ENCODE results near the gene CYP4V2.
A peak's percentile ranks its signal among the peaks of the same experiment; 100 is the strongest.

Gene CYP4V2

DNA sequence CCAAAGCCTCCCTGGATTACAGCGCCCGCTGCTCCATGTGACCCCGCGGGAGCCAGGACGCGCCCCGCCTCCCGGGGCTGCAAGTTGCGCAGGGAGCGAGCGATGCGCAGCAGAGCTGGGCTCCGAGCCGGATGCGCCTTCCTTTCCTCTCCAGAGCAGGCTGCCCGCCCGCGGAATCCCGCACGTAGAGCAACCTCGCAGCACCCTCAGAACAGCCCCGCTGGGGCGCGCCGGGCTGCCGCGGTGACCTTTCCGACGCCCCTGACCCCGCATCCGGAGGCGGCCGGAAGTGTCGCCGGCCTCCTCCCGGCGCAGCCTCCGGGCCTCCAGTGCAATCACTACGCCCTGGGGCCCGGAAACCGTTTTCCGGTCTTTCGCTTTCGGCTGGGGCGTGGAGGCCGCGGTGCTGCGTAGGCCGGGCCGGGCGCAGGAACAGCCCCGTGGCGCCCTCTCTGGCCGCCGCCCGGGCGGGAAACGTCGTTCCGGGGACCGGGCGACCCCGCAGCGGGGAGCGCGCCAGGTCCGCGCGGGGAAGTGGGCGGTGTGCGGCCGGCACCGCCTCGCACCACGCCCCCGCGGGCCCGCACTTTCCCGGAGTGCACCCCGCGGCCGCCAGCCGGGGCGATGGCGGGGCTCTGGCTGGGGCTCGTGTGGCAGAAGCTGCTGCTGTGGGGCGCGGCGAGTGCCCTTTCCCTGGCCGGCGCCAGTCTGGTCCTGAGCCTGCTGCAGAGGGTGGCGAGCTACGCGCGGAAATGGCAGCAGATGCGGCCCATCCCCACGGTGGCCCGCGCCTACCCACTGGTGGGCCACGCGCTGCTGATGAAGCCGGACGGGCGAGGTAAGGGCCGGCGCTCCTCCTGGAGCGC lies at the start of gene CYP4V2:
CYP4V2 (plus strand) TSS at position 368 of the 866 bp plus-strand sequence; CDS start at position 625, 257 bp downstream.
- peak; percentile 54 for DNase-seq (ENCODE audit: low read depth)

DNA sequence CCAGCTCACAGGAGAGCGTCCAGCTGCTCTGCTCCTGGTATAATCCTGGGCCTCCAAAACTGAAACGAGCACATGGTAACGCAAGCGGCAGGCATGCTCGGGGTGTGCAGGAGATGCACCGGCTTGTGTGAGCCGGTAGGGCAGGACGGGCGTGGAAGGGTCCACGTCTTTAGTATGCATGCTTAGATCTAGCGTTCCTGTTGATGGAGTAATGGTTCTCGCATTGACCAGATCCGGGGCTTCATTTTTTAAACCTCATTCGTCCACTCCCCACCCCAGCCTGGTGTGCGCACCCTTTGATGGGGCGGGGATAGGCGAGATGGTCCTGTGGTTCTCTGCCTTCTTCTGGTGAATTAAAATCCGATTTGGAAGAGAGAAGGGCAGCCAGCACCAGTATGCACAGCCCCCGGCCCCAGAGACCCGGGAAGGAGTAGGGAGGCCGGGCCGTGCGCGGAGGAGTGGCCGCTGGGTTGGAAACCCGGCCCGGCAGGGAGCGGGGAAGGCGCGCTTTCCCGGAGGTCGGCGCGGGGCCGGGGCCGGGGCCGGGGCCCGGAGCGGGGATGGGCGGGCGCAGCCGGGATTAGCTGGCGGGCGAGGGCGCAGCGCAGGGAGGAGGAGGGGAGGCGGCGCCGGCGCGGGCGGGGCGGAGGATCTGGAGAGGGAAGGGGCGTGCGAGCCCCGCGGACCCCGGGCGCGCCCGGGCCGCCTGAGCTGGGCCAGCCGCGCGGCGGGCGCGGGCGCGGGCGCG lies 47.0 kb upstream of the CYP4V2 start:
- DNase-seq (ENCODE audit: low read depth) = no peak

- DNase-seq (ENCODE audit: low read depth) = no peak
Measured at GRCh38 chr4:186144946-186145569, 46.3 kb upstream of the CYP4V2 start.

GRCh38 chr4:186146458-186146857 lies 44.9 kb upstream of the CYP4V2 start:
- no peak for DNase-seq (ENCODE audit: low read depth)

DNA sequence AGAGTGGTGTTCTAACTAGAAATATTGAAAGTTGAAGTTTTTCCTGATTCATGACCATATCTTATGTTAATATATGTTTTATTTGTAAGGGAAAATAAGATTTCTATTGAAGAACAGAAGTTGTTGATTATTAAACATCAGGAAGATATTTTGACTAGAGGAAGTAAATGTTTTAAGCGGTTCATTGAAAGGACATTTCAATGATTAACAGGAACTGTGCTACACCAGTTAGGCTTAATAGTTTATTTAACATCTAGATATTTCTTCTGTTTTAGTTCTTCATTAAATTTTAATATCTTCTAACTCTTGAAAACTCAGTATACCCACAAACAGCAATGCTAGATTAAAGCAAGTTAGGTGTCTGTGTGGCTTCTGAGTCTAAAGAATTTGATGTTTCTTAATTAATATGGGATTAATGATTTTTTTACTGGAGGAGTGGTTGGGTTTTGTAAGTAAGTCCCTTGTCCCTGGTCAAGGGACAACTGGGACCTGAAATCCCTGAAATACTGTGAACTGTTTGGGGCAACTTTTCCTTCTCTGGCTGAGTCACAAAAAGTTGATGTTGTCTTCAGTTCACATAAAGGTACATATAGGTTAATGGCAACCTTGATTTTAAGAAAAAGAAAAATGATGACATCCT lies 42.9 kb upstream of the CYP4V2 start:
- DNase-seq (ENCODE audit: low read depth) = no peak

DNA sequence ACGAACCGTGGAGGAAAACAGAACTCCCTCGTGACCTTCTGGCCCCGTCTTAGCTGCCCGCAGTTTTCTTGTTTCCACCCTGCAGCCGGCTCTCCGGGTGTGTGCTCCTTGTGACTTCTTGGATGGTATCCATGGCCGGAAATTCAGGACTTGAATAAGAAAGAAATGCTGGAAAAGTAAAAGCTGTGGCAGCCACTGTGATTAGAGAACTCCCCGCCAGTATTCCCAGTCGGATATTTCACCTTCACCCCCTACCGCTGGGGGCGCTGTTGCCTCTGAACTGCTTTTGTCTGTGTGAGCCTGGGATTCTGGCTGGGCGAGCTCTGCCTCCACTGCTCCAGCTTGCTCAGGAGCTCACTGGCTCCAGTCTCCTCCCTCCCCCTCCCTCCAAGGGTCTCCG lies 41.5 kb upstream of the CYP4V2 start:
- DNase-seq (ENCODE audit: low read depth) = no peak

GRCh38 chr4:186150926-186151325 lies 40.4 kb upstream of the CYP4V2 start:
- DNase-seq (ENCODE audit: low read depth) = no peak

GRCh38 chr4:186151499-186151898 lies 39.9 kb upstream of the CYP4V2 start:
- DNase-seq (ENCODE audit: low read depth) = no peak

- no peak for DNase-seq (ENCODE audit: low read depth)
Measured at GRCh38 chr4:186158021-186158813, 33.1 kb upstream of the CYP4V2 start.

DNA sequence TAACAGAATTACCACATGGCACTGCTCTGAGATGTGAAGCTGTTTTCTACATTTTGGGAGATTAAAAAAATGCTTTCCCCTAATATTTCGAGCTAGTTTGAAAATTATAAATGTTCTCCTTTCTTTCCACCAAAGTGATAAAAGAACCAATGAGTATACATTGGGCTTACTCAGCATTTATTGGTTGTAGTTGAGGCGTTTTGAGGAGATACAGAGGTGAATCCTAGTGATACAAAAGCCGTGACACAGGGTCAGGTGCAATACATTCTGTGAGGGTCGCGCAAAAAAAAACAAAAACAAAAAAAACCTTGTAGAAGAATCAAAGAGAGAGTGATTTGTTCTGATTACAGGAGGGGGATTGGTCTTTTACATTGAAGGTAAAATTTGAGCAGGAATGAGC lies 32.4 kb upstream of the CYP4V2 start:
- DNase-seq (ENCODE audit: low read depth) = no peak

DNA sequence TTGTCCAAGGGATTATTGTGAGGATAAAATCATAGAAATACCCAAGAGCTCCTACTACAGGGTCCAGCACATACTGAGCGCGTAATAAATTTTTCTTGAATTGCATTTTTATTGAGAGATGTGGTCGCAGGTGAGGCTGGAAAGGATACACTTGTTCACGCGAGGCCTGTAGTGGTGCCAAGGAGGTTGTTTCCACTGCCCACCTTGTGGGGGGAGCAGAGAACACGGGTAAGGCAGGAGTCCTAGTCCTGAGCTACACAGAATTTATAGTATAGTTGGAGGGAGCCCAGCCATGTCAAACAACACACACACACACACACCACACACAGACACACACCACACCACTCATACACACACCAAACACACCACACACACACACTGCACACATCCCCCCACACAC lies 31.8 kb upstream of the CYP4V2 start:
- no peak for DNase-seq (ENCODE audit: low read depth)

DNA sequence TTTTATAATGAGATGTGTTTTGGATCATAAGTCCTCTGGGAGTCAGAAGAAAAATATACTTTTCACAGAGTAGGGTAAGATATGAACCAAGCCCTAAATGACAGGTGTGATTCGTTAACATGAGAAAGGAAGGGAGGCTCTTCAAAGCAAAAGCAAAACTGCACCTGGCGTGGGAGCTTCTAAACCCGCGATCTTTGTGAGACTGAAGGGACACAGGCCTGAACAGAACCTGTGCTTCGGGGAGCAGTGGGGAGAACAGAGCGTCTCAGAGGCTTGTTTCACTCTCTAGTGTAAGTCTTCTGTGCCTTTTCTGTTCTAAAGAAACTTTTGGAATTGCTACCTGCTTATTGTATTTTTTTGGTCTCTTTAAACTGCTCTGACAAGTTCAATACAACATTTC lies 30.2 kb upstream of the CYP4V2 start:
- no peak for DNase-seq (ENCODE audit: low read depth)

DNA sequence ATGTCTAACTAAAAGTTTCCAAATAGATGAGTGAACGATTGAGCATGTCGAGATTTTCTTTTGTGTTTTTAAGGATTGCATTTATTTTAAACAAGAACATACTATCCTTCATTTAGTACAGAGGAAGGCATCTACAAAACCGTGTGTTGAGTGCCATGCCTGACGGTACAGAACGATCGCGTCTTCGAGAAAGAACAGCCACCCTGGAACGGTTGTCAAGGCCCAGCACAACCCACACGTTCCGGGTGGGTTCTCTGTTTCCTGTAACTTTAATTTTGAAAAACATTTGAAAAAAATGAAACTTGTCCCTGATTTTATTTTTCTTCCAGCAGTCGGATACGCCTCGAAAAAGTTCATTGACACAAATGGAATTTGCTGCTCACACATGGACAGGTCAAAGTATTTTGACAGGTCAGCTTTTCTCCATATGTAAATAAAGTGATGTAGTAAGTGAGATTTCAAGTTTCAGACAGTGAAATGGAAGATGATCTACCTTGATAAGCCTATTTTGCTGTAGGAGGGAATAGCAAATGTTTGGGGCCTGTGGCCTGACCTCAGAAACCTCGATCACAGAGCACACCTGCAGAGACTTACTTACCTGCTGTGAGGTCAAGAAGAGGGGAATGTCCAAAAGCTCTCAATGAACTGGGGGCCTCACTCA lies 24.4 kb upstream of the CYP4V2 start:
- DNase-seq (ENCODE audit: low read depth) = no peak

- DNase-seq (ENCODE audit: low read depth) = no peak
Measured at GRCh38 chr4:186167605-186168004, 23.8 kb upstream of the CYP4V2 start.

DNA sequence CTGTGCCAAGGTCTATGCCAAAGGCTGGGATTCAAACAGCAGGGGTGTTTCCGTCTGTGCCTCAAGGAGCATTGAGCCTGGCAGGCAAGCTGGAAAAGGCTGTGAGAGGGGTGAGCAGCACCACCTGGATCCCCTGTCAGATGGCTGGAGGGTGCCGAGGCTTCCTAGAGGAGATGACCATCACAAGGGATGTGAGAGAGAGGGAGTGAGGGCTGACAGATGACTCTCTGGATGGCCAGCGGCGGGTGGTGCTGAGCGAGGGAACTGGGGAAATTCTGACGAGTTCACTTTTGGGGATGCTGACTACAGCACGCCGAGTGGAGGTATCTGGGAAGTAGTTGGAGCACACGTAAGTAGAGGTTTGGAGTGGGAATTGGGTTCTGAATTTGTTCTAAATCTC lies 22.6 kb upstream of the CYP4V2 start:
- no peak for DNase-seq (ENCODE audit: low read depth)

- DNase-seq (ENCODE audit: low read depth) = no peak
Measured at GRCh38 chr4:186169333-186169944, 21.9 kb upstream of the CYP4V2 start.

GRCh38 chr4:186169945-186170802 lies 21.2 kb upstream of the CYP4V2 start:
- DNase-seq (ENCODE audit: low read depth) = no peak

DNA sequence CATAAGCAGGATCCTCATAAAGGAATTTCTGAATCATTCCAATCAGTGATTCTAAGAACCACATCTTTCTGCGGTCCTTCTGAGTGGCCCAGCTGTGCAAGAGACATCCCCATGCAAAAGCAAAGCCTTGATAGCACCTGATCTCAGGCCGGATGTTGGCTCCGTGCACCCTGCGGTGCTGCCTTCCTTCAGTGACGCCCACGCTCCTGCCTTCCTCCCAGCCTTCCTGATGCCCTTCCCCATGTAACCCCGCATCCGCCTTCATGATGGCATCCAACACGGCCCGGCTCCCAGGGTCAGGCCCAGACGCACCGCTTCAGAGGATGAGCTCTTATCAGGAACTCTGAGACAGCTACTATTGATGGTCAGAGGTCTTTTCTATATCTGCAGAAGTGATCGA lies 20.4 kb upstream of the CYP4V2 start:
- no peak for DNase-seq (ENCODE audit: low read depth)

- DNase-seq (ENCODE audit: low read depth) = no peak
Measured at GRCh38 chr4:186172546-186172945, 18.8 kb upstream of the CYP4V2 start.

GRCh38 chr4:186188107-186188506 lies 3.3 kb upstream of the CYP4V2 start:
- DNase-seq (ENCODE audit: low read depth) = no peak

Data from GM04504 (cell line).